ENCODE data around the gene CARMIL1.

The CARMIL1 gene

DNA sequence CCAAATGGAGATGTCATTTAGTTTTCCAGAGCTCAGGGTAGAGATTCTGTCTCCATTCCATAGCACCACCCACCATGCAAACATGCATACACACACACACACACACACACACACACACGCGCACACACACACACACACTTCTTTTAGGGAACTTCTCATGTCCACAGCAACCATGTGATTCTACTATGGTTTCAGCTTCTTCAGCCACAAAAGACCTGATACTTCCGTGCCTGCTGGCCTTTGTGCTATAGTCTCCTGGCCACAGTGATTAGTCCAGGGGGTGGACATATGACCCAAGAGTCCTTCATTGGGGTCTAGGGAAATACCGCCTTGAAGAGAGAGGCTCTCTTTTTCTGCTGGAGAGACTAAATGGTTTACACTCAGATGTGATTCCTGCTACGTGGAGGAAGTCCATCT, 53.5 kb downstream of the CARMIL1 start:
- Histone ChIP-seq H3K4me3 (ENCODE audit: low read length) (no peak overlapping the region), H3K36me3 (ENCODE audit: control insufficient read depth, insufficient read depth, low read length) (no peaks in the 10 kb centered on the region), H3K4me1 (ENCODE audit: control insufficient read depth, insufficient read depth, low read length) (no peaks in the 10 kb centered on the region), H3K27me3 (ENCODE audit: control insufficient read depth, insufficient read depth, low read length) (no peaks in the 10 kb centered on the region), H3K27ac (ENCODE audit: low read depth, low read length) (no peak overlapping the region), H3K9ac (ENCODE audit: low read length) (no peak overlapping the region)

- Histone ChIP-seq H3K9ac (ENCODE audit: low read length) (no peak overlapping the region), H3K27me3 (ENCODE audit: control insufficient read depth, insufficient read depth, low read length) (no peaks in the 10 kb centered on the region), H3K4me3 (ENCODE audit: low read length) (no peak overlapping the region), H3K27ac (ENCODE audit: low read depth, low read length) (no peak overlapping the region), H3K36me3 (ENCODE audit: control insufficient read depth, insufficient read depth, low read length) (no peaks in the 10 kb centered on the region), H3K4me1 (ENCODE audit: control insufficient read depth, insufficient read depth, low read length) (no peaks in the 10 kb centered on the region)
These were observed 54.3 kb downstream of the CARMIL1 start for GRCh38 chr6:25333471-25333870.

DNA sequence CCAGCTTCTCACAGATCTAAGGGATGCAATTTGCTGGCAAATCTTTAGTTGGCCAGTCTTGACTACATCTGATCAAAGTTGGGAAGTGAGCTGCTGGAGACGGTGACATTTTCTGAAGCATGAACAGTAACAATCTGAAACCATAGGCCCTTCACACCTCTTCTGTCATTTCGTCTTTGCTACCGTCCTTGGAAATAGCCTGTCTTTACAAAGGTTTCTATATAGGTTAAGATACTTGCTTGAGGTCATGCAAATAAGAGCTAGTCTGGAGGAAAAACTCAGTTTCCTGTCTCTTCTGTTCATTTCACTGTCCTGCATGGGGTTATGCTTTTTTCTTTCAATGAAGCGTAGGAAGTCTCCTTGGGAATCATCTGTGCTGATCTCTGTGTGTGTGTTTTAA, 55.6 kb downstream of the CARMIL1 start:
- Histone ChIP-seq H3K4me3 (ENCODE audit: low read length) (no peak overlapping the region), H3K4me1 (ENCODE audit: control insufficient read depth, insufficient read depth, low read length) (no peaks in the 10 kb centered on the region), H3K27ac (ENCODE audit: low read depth, low read length) (no peak overlapping the region), H3K9ac (ENCODE audit: low read length) (no peak overlapping the region), H3K27me3 (ENCODE audit: control insufficient read depth, insufficient read depth, low read length) (no peaks in the 10 kb centered on the region), H3K36me3 (ENCODE audit: control insufficient read depth, insufficient read depth, low read length) (no peaks in the 10 kb centered on the region)

GRCh38 chr6:25336996-25337395, 57.8 kb downstream of the CARMIL1 start:
- no peaks in the 10 kb centered on the region for H3K4me1 ChIP-seq (ENCODE audit: control insufficient read depth, insufficient read depth, low read length)
- no peaks in the 10 kb centered on the region for H3K27me3 ChIP-seq (ENCODE audit: control insufficient read depth, insufficient read depth, low read length)

GRCh38 chr6:25337431-25337830, 58.3 kb downstream of the CARMIL1 start:
- no peak overlapping the region for H3K27ac ChIP-seq (ENCODE audit: low read depth, low read length)
- H3K36me3 ChIP-seq (ENCODE audit: control insufficient read depth, insufficient read depth, low read length), result no peaks in the 10 kb centered on the region
- no peak overlapping the region for H3K4me3 ChIP-seq (ENCODE audit: low read length)
- H3K4me1 ChIP-seq (ENCODE audit: control insufficient read depth, insufficient read depth, low read length), result no peaks in the 10 kb centered on the region
- H3K9ac ChIP-seq (ENCODE audit: low read length), result no peak overlapping the region
- H3K27me3 ChIP-seq (ENCODE audit: control insufficient read depth, insufficient read depth, low read length), result no peaks in the 10 kb centered on the region

More at GRCh38 chr6:25336996-25337395, 57.8 kb downstream of the CARMIL1 start:
- Histone ChIP-seq H3K27ac (ENCODE audit: low read depth, low read length) (no peak overlapping the region), H3K36me3 (ENCODE audit: control insufficient read depth, insufficient read depth, low read length) (no peaks in the 10 kb centered on the region), H3K9ac (ENCODE audit: low read length) (no peak overlapping the region), H3K4me3 (ENCODE audit: low read length) (no peak overlapping the region)

DNA sequence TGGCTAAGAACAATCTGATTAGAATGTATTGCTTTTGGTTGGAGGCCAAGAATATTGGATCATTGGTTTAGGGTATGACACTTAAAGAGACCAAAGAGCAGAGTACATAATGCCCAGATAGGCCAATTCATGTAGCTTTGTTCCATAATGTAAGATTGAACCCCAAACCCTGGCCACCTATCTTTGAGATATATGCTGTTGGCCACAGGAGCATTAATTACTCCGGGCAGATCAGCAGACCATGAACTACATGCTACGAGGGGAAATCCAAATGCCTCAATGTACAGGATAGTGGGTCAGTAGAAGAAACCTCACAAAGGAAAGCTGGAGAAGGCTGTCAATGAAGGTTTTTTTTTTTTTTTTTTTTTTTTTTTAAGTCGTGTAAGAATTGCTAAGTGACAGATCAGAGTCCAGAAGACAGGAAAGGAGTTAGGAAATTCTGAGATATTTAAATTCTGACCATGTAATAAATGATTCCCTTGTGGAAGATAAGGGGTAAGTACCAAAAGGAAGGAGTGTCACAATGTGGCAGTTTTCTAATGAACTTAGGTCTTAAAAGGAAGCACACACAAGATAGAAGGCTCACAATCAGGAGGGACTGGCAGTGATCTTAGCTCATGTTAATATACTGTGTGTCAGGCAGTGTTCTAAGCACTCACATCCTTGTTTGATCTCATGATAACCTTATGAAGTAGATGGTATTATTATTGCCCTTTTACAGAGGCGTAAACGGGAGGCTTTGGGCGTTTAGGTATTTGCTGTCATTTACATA, 61.4 kb downstream of the CARMIL1 start:
- Histone ChIP-seq H3K4me1 (ENCODE audit: control insufficient read depth, insufficient read depth, low read length) (no peaks in the 10 kb centered on the region), H3K27me3 (ENCODE audit: control insufficient read depth, insufficient read depth, low read length) (no peaks in the 10 kb centered on the region), H3K4me3 (ENCODE audit: low read length) (no peak overlapping the region), H3K9ac (ENCODE audit: low read length) (no peak overlapping the region), H3K27ac (ENCODE audit: low read depth, low read length) (no peak overlapping the region), H3K36me3 (ENCODE audit: control insufficient read depth, insufficient read depth, low read length) (no peaks in the 10 kb centered on the region)

- H3K27ac ChIP-seq (ENCODE audit: low read depth, low read length), result no peak overlapping the region
- no peaks in the 10 kb centered on the region for H3K36me3 ChIP-seq (ENCODE audit: control insufficient read depth, insufficient read depth, low read length)
- no peaks in the 10 kb centered on the region for H3K4me1 ChIP-seq (ENCODE audit: control insufficient read depth, insufficient read depth, low read length)
- no peaks in the 10 kb centered on the region for H3K27me3 ChIP-seq (ENCODE audit: control insufficient read depth, insufficient read depth, low read length)
- no peak overlapping the region for H3K9ac ChIP-seq (ENCODE audit: low read length)
- no peak overlapping the region for H3K4me3 ChIP-seq (ENCODE audit: low read length)
These were observed 62.0 kb downstream of the CARMIL1 start for GRCh38 chr6:25341203-25341552.

GRCh38 chr6:25341923-25342619, 62.9 kb downstream of the CARMIL1 start:
- Histone ChIP-seq H3K9ac (ENCODE audit: low read length) (no peak overlapping the region), H3K27me3 (ENCODE audit: control insufficient read depth, insufficient read depth, low read length) (no peaks in the 10 kb centered on the region), H3K36me3 (ENCODE audit: control insufficient read depth, insufficient read depth, low read length) (no peaks in the 10 kb centered on the region), H3K27ac (ENCODE audit: low read depth, low read length) (no peak overlapping the region), H3K4me3 (ENCODE audit: low read length) (no peak overlapping the region), H3K4me1 (ENCODE audit: control insufficient read depth, insufficient read depth, low read length) (no peaks in the 10 kb centered on the region)

DNA sequence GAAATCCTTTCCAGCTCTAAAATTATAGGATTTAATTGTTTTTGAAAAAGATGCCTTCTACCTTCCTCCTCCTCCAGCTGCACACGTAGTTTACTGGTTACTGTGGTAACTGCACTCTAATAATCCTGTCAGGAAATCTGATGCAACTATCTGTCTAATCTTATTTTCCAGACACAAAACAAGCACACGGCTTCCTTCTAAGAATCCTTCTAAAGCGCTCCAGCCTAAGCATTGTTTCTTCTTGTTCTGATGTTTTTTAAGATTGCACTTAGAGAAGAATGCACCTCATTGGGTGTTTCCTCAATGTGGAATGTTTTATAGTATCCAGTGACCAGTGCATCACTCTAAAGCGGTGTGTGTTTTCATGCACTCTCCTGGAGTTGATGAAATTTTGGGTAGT, 63.6 kb downstream of the CARMIL1 start:
- Histone ChIP-seq H3K4me3 (ENCODE audit: low read length) (no peak overlapping the region), H3K27ac (ENCODE audit: low read depth, low read length) (no peak overlapping the region), H3K27me3 (ENCODE audit: control insufficient read depth, insufficient read depth, low read length) (no peaks in the 10 kb centered on the region), H3K4me1 (ENCODE audit: control insufficient read depth, insufficient read depth, low read length) (no peaks in the 10 kb centered on the region), H3K36me3 (ENCODE audit: control insufficient read depth, insufficient read depth, low read length) (no peaks in the 10 kb centered on the region), H3K9ac (ENCODE audit: low read length) (no peak overlapping the region)

DNA sequence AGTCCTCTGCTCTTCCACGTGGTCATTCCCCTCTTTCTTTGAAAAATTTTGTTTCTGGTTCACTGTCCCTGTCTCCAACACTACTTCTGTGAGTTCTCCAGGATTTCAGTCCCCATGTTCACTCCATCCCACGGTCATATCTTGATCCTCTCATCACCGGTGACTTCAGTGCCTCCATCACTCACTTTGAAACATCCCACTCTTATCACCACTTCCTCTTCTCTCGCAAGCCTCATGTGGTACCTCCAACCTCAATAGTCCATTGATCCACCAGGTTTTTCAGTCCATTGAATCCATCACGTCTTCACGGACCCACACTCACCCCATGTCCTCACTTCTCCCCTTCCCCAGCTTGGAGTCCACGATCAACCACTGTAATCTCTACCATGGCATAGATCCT, 64.8 kb downstream of the CARMIL1 start:
- Histone ChIP-seq H3K4me1 (ENCODE audit: control insufficient read depth, insufficient read depth, low read length) (no peaks in the 10 kb centered on the region), H3K9ac (ENCODE audit: low read length) (no peak overlapping the region), H3K4me3 (ENCODE audit: low read length) (no peak overlapping the region), H3K36me3 (ENCODE audit: control insufficient read depth, insufficient read depth, low read length) (no peaks in the 10 kb centered on the region), H3K27me3 (ENCODE audit: control insufficient read depth, insufficient read depth, low read length) (no peaks in the 10 kb centered on the region), H3K27ac (ENCODE audit: low read depth, low read length) (no peak overlapping the region)

DNA sequence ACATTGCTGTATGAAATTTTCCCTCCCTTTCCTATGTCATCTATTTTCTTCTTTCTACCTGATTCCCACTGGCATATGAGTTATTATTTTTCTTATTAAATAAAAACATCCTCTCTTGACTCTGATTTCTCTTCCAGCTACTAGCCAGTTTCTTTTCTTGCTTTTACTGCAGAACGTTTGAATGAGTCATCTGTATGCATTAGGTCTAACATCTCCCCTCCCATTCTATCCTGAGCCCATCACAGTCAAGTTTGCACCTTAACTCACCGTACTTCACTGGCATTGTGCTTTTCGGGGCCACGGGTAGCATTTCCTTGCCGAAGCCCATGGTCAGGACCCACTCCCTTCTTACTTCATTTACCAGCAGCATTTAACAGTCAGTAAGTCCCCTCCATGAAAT, 65.7 kb downstream of the CARMIL1 start:
- Histone ChIP-seq H3K4me3 (ENCODE audit: low read length) (no peak overlapping the region), H3K36me3 (ENCODE audit: control insufficient read depth, insufficient read depth, low read length) (no peaks in the 10 kb centered on the region), H3K4me1 (ENCODE audit: control insufficient read depth, insufficient read depth, low read length) (no peaks in the 10 kb centered on the region), H3K9ac (ENCODE audit: low read length) (no peak overlapping the region), H3K27me3 (ENCODE audit: control insufficient read depth, insufficient read depth, low read length) (no peaks in the 10 kb centered on the region), H3K27ac (ENCODE audit: low read depth, low read length) (no peak overlapping the region)

DNA sequence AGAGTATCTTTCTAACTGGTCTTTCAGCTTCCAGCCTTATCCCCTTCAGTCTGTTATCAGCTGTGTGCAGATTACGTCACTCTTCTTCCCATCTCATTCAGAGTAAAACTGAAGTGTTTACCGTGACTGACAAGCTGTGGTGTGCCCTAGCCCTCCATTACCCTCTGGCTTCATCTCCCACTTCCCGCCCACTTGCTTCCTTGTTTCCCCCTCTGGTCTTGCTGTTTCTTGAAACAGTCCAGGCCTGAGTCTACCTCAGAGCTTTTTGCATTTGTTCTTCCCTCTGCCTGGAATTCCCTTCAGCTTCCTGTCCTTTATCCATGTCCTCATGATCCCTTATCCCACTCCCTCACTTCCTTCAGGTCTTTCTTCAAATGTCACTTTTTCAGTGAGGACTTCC, 66.9 kb downstream of the CARMIL1 start:
- H3K27ac ChIP-seq (ENCODE audit: low read depth, low read length), result no peak overlapping the region
- H3K9ac ChIP-seq (ENCODE audit: low read length), result no peak overlapping the region
- H3K36me3 ChIP-seq (ENCODE audit: control insufficient read depth, insufficient read depth, low read length), result no peaks in the 10 kb centered on the region

DNA sequence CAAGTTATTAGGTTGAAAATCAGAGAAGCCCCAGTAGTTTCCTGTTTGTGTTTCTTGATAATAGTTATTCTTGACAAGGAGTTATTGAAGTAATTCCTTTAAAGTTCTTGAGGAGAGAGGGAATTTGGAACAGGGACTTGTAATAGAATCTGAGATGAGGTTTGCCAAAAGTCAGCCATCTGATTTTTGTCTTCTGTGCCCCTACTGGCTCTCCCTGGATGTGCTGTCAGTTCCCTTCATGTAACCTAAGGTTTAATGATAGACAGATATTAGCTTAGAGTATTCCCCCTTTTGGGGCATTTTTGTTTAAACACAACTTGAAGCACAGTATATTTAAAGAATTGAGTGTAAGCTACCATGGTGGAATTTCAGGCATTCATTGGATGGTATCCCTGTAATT, 71.4 kb downstream of the CARMIL1 start:
- H3K9ac ChIP-seq (ENCODE audit: low read length), result no peak overlapping the region
- H3K4me3 ChIP-seq (ENCODE audit: low read length), result no peak overlapping the region
- H3K27ac ChIP-seq (ENCODE audit: low read depth, low read length), result no peak overlapping the region
- no peaks in the 10 kb centered on the region for H3K36me3 ChIP-seq (ENCODE audit: control insufficient read depth, insufficient read depth, low read length)
- no peaks in the 10 kb centered on the region for H3K4me1 ChIP-seq (ENCODE audit: control insufficient read depth, insufficient read depth, low read length)
- no peaks in the 10 kb centered on the region for H3K27me3 ChIP-seq (ENCODE audit: control insufficient read depth, insufficient read depth, low read length)

More for the DNA sequence above, 66.9 kb downstream of the CARMIL1 start:
- Histone ChIP-seq H3K4me1 (ENCODE audit: control insufficient read depth, insufficient read depth, low read length) (no peaks in the 10 kb centered on the region), H3K4me3 (ENCODE audit: low read length) (no peak overlapping the region), H3K27me3 (ENCODE audit: control insufficient read depth, insufficient read depth, low read length) (no peaks in the 10 kb centered on the region)
